Non-pigmented ciliary epithelial cell (primary cell): ENCODE data around the gene HOXC11.

ENCODE experiments used
- DNase-seq: peaks from one replicate; pipeline ENCODE4 v3.0.0-alpha.2; 2010; ENCODE audit warnings: low read depth

The HOXC11 gene

DNA sequence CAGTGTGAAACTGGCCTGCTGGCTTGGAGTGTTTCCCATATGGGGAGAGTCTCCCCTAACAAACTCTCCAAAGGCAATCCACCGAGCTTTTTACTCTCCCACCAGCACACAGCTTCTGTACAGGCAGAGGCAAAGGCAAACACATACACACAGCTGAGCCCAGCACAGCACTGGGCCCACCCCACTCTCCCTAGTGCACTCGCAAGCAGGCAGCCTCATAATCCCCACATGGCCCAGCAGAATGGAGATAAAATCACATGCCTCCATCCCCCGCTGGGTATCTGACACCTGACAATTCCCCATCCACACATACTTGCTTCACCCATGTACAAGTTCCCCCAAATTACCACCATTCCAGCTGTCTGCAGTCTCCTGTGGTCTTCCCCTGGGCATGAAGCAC is 14.8 kb upstream of the HOXC11 start:
- DNase-seq, result no peak

DNA sequence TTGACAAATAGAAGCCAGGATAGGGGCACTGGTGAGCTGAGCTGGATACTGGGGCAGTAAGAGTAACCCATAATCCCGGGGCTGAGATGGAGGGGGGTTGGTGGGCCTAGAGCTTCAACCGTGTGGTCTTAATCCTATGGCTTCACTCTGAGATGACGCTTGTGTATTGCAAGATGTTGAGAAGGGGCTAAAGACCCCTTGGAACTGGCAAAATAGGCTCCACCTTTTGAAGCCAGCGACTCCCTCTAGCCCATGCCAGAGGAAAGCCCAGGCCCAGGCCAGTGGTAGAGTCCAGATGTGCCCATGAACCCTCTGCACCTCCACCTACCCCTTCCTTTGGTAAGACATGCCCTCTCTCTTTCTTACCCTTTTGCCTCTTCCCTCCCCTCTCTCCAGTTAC is 13.6 kb upstream of the HOXC11 start:
- DNase-seq, result no peak

DNA sequence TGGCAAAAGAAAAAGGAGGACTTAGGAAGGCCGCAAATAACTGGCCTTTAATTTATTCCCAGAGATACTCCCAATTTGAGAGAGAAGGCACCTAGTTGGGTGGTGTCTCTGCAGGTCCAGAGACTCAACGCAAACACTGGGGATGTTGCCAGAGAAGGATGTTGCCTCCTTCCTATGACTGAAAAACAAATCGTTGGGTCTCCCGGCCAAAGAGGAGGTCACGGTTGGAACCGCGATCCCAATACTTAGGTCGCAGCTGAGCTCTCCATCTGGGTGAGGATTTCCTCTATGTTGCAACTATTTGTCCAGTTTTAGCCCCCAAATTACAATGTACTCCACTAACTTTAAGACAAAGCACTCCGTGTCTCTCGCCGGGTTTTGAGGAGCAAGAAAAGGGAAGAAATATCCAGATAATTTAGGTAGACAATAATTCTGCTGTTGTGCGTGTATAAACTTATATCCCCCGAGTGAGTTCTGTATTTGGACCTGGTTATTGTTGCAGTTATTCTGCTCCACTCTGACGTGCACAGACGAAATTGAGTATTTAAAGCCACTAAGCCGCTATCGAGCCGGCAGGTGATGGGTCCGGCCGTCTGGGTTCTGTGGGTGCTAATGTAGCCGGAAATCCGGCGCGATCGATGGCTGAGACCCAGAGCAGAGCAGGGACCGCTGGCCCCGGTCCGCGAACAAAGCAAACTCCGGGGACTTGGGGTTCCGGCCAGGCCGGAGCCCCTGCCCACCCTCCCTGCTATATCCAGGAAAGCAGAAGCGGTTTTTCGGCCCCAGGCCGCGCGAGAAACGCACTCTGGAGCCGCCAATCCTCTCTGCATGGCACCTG is 12.5 kb upstream of the HOXC11 start:
- no peak for DNase-seq

DNA sequence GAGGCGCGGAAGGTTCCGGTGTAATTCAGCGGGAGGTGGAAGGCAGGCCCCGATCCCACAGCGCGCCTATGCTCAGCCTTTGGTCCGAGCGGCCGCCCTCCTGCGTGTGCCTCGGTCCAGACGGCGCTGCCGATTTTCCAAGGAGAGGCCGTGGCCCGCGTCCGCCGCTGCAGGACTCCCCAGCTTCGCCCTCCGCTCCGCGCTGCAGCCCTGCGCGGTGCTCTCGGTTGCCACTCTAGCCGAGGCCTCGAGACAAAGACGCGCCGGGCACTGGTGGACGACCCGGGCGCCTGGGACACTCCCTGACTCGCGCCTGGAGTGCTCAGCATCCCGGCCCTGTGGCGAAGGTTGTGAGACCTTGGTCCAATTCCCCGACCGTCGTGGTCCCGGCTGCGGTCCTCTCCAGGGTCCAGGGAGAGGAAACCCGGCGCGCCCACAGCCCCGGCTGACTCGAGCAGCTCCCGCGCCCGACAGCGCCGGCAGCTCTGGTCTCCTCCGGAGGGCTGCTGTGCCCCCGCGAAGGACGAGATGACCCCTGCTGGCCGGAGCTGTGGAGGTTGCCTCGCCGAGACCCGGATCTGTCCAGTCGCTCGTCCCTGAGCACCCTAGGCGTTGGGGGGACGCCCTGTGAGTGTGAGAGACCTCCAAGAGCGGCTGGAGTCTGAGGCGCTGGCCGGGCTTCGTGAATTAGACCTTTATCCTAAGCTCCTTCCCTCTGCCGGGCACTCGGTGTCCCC is 11.7 kb upstream of the HOXC11 start:
- no peak for DNase-seq

DNA sequence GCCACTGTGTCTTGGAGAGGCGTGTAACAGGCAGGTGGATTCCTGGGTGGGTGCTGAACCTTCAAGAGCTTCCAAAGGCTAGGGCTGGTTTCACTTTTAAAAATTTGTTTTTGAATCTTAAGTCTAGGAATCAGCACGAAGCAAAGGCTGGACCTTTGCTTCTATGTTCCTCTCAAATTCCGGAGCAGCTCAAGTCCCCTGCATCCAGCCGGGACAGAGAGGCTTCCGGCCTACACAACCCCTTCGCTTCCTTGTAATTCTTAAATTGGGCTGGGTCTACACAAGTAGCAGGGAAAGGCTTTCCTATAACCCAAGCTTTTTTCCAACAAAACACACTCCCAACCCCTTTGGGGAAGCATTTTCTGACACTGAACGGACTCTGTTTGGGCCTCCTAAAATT is 9.9 kb upstream of the HOXC11 start:
- no peak for DNase-seq

DNA sequence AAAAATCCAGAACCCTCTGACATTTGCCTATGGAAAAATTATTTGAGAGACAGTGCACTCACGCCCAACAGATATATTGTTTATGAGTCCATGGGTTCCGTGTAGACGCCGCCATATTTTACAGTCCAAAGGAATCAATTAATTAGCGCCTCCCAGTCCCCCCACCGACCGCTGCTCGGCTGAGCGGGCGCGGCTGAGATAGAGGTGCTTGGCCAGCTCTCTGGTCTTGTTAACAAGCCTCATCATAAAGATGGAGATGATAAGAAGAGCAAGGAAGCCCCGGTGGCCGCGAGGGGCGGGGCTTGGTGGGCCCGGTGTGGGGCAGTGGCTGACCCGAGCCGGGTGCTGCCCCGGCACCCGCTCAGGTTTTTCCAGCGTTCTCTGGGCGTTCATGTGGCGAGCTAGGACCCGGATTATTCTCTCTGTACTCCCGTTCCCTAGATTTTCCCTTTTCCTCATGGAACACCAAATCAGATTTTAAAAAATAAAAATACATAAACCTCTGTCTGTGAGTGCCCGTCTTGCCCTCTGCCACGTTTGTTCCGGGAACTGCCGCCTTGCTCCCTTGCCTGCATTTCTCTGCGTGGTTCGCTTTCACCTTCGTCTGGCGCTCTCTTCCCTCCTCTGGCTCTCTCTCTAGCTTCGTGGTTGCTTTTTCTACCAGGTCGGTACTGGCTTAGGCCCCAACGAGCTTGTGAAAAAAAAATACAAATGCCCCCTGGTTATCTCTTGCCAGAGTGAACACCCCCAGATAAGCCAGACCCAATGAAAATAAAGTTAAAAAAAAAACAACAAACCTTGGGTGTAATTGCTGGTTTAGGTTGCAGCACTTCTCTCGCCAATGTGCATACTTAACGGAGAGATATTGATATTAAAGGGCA is 9.3 kb upstream of the HOXC11 start:
- no peak for DNase-seq

DNA sequence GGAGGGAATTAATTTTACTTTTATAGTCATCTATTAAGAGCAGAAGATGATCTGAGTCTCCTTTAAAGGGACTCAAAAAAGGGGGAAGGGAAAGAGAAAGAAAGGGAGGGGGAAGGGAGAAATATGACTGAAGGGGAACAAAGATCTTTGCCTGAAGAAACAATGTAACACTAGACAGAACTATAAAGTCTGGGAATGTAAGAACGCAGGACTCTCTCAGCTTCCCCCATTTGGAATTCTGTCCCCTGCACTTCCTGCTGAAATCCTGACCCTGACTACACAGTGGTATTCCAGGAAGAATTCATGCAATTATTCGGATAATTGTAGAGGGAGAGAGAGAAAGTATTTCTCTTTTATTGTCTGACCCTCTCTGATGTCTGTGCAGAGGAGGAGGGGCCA is 8.6 kb upstream of the HOXC11 start:
- DNase-seq, result no peak

- no peak for DNase-seq
These were observed 7.4 kb upstream of the HOXC11 start for GRCh38 chr12:53965281-53966084.

- DNase-seq, result no peak
These were observed 6.9 kb upstream of the HOXC11 start for GRCh38 chr12:53966085-53966384.

DNA sequence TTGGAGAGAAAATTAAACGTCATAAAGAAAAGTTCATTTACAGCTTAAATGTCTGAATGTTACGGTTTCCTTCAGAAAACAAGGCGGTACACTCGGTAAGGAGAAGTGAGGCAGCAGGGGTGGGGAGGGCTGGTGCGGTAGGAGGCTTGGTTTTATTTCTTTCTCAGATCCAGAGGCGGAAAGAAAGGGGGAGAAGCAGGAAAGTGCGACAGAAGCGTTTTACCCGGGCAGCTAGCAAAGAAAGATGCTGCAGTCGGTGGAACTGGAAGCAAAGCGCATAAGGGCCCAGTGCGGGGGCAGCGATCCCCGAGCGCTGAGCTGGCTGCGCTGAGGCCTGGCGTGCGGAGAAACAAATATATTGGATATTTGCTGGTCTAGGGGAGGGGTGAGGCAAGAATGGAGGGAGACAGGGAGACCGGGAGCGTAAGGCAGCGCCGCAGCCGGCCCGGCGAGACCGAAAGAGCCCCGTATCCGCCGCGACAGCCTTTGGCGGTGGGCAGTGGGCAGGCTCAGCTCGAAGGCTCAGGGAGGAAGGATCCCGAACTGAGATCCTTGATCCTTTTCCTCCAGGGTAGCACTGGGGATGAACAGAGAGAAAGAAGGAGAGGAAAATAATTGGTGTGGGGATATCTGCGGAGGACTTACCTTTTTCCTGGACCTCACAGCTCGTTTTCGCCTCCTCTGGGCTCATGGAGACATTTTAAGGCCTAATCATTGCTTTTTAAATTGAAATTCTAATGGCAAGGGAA is 6.4 kb upstream of the HOXC11 start:
- no peak for DNase-seq

GRCh38 chr12:53967421-53967925 is 5.5 kb upstream of the HOXC11 start:
- DNase-seq, result no peak

GRCh38 chr12:53968214-53969127 is 4.5 kb upstream of the HOXC11 start:
- no peak for DNase-seq

- no peak for DNase-seq
These were observed 3.2 kb upstream of the HOXC11 start for GRCh38 chr12:53969588-53970259.

GRCh38 chr12:53970451-53970850 is 2.5 kb upstream of the HOXC11 start:
- no peak for DNase-seq

GRCh38 chr12:53971129-53971528 is 1.8 kb upstream of the HOXC11 start:
- DNase-seq, result no peak

GRCh38 chr12:53971686-53972085 is 1.2 kb upstream of the HOXC11 start:
- DNase-seq, result no peak

- DNase-seq, result no peak
These were observed 699 bp upstream of the HOXC11 start for GRCh38 chr12:53972152-53972702.

GRCh38 chr12:53973236-53974042 is 513 bp downstream of the HOXC11 start:
- DNase-seq, result no peak
